NCI-H1417 treated with DMSO at 0.1 percent for 48 hours (cell line): ENCODE data around the gene SLC29A3.

Experiments used
- DNase-seq: peaks from one replicate; lab custom pipeline; 2025; lab: John Stamatoyannopoulos, UW

SLC29A3 gene

DNA sequence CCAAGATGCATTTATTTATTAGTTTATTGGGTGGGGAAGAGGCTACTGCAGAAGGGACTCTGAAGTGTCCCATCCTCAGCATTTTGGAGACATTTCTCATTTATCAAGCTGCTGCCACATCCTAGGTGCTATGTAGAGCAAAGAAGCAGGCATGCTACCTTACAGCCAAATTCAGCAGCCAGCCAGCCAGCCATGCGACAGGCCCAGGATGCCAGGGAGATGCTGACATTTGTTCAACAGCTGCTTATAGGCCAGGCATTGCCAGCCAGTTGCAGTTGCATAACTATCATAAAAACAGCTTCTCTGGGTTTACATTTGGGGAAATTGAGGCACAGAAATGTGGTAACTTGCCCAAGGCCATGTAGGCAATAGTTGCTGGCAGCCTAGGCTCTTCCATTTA lies 2.3 kb downstream of the SLC29A3 start:
- no peak for DNase-seq

DNA sequence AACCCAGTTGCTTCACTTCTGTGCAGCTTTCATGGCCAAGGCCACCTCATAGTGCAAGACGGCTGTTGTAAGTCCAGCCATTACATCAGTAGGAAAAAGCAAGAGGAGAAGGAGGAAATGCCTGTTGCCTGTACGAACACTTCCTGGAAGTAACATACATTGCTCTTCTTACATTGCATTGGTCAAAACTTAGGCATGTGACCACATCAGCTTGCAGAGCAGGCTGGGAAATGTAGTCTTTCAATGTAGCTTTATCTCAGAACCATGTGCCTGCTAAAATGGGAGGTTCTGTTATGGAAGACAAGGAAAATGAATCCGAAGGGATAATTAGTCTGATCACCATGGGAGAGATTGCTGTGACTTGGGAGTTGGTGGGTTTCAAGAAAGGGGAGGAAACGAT lies 4.3 kb downstream of the SLC29A3 start:
- DNase-seq = no peak

DNA sequence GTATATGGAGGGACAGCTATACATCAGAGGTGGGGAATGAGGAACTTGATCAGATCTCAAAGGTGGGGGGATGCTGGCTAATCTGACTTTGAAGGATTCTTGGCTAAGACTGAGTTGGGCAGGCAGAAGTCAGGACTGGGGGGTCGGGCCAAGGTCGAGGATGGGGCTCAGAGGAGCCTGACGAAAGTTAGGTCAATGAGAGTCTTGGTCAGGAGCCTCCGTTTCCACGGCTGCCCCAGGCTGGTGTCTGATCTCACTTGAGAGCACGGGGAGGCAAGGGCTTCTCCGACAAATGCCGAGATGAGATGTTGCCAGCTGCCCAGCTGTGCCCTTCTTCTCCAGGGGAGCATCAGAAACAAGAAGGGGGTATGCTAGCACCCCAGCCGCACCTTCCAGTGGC lies 5.7 kb downstream of the SLC29A3 start:
- DNase-seq = no peak

DNA sequence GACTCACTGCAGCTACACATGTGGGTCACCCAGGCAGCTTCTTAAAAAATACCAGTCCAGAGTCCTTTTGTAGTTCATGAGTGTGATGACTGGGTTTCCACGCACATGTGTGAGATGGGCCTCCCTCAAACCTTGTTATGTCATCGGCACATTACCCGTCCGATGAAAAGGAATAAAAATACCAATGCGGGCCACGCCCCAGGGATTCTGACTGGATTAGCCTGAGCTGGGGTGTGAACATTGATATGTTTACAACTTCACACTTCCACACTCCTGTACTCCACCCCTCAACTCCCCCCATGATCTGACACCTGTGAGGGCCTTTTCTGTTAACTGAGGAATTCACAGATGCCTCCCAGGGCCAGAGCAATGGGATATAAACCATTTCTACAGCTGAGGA lies 6.2 kb downstream of the SLC29A3 start:
- no peak for DNase-seq

DNA sequence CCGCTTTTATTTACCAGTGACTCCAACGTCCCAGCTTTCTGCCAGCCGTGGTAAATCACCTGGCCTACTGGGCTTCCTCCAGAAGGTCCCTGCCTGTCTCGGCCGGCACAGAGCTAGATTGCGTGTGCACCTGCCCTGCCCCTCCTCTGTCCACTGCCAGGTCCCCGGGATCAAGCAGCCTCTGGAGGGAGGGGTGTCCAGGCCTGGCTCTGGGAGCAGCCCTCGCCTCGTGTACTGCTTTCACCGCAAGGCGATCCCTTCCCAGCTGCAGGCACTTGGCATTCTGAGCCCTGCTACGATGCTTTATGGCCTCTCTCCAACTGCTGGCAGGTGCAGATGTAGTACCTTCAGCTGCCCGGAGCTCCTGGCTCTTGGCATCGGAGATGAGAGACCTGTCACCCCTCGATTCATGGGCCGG lies 7.4 kb downstream of the SLC29A3 start:
- DNase-seq = peak; percentile 26

DNA sequence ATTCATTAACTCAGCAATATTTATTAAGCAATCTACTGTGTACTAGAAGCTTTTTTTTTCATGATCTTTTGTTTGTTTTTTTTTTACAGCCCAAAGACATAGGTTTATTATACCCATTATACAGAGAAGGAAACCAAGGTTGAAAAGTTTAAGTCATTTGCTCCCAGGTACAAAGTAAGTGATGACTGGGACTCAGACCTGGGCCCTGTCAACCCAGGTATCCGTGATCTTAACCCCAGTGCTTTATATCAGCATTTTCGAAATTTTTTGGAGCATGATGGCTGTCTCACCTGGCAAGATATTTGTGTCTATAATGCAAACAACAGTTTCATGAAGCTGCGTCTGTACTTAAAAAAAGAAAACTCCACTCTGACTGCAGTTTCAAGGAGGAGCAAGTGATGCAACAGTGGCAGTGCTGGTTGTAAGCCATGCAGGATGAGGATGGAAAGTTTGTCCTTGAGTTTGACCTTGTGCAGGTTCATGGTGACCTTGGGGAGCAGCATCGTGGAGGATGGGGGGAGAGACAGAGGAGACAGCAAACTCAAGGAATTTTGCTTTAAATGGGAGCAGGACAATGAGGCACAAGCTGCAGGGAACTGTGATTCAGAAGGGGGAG lies 11.8 kb downstream of the SLC29A3 start:
- no peak for DNase-seq

DNA sequence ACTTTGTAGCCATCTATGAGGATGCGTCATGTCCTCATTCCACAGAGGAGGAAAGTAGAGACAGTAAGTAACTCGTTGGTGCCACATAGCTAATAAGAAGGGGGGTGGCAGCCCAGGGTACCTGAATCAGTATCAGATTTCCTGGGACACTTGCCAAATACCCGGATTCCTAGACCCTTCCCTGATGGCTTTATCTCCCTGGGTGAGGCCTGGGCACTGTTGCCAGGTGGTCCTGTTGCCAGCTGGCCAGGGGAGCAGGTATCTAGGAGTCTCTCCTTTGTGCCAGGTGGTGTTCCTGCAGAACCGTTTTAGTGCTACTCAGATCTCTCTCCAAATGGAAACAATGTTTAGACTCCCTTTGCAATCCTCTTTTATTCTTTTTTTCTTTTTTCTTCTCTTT lies 12.7 kb downstream of the SLC29A3 start:
- no peak for DNase-seq

DNA sequence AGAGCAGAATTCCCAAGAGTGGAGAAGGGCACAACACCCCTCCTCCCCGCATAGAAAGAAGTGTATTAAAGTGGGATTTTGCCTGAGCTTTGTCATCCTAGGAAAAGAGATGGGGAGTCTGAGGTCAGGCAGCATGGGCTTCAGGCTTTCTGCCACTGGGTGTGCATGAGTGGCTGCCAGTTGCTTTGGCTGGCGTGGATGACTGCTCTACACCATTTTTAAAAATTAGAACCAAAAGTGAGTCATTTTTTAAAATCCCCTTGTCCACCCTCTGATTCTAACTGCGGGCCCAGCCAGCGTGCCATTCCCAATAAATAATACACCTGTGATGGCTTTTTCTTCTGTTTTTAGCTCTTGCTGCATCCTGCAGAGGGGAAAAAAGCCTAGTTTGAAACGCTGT lies 13.4 kb downstream of the SLC29A3 start:
- DNase-seq = no peak

DNA sequence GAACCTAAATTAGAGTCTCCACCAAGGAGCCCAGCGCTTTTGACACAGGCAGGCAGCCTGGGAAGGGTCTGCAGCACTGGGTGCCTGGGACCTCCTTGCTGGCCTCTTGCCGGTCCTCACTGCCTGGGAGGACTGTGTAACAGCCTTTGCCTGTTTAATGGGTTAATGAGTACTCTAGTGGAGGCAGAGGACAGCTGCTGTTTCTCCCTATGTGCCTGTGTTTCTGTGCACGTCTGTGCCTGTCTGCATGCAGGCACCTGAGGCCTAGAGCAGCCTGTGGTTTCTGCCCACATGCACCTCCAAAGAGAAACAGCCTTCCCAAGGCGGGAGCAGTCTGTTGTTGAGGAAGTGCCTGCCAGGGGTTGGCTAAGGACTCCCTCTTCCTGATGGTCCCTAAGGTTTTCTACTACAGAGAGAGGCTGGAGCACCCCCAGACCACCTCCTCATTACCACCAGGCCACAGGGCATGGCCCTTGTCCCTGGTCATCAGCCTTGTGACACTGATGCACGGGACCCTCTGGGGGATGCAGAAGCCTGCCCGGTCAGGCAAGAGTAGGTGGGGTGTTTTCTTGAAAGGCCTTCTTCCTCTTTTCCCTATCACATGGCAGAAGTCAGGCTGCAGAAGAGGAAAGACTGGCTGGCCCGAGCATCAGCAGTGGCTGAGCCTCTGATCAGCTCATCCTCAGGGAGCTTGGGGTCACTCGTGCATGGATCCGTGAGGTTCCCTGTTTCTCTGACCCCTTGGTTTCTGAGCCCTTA lies 14.2 kb downstream of the SLC29A3 start:
- no peak for DNase-seq

DNA sequence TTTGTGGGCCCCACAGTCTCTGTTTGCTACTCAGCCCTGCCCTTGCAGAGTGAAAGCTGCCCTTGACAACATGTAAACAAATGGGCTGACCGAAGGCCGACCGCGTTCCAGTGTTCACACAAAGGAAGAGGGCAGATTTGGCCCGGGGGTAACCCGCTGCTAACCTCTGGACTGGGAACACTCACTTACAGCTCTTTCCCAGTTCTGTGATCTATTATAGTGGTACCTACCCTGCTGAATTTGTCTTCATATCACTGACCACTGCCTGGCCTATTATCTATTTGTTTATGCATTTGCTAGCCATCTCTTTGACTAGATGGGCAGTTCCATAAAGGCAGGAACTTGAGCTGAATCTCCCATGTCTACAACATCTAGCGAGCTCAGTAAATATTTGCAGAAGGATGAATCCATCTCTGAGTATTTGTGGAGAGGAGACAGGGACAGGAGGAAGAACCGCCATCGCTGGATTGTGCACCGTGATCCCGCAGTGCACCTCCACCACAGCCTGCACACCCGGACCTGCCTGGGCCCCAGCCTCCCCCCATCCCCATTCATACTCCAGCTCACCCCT lies 15.2 kb downstream of the SLC29A3 start:
- no peak for DNase-seq

DNA sequence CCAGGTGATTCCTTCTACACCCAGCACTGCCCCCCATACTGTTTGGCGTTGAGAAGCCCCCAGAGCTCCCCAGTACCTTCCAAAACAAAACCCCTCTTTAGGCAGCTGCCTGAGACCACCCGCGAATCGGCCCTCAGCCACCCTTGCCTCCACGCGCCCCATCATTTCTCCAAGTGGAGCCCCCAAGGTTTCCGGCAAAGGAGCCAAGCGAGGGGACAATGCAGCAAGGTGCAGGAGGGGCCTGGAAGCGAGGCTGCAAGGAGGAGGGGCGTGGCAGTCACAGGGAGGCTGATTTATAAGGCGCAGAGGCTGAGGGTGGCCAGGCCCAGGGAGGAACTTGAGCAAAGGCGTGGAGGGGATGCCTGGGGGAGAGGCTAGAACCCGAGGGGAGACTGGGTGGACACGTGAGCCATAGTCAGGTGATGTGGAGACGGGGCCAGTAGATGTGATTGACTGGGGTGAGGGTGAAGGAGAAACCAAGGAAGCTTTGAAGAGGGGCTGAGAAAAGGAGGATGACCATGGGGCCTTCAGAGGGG lies 16.2 kb downstream of the SLC29A3 start:
- no peak for DNase-seq

DNA sequence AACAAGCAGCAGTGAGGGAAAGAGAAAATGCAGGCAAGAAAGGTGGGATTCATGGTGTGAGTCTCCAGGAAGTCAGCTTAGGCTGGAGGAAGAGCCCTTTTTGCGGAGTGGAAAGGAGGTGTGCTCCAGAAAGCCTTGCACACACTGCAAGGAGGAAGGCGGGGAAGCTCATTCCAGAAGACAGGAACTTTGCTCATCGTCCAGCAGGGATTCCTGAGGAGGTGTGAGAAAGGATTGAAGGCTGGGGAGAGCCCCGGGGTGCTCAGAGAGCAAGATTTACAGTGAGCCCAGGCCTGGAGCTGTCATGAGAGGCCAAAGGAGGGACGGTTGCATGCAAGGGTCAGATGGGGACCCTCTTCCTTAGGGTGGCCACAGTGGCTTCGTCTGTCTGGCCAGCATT lies 17.6 kb downstream of the SLC29A3 start:
- DNase-seq = no peak

DNA sequence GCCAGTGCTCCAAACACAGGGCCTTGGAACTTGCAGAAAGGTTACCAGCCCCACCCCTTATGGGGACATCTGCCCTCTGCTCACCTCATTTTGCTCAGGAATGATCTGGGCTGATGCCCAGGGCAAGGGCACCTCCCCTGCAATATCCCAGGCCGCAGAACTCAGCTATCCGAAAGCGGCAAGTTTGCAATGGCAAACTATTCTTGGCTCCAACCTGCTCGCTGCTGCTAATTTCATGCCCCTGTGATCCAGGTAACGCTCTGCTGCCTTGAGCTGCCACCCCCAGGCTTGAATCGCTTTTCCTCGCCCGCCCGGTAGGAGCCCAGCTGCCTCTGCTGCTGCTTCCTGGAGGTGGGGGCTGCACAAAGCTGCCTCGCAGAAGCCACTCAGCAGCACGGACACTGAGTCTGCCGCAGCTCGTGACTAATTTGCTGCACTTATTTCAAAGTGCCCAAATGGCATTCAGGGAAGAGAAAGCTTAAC lies 18.2 kb downstream of the SLC29A3 start:
- no peak for DNase-seq

DNA sequence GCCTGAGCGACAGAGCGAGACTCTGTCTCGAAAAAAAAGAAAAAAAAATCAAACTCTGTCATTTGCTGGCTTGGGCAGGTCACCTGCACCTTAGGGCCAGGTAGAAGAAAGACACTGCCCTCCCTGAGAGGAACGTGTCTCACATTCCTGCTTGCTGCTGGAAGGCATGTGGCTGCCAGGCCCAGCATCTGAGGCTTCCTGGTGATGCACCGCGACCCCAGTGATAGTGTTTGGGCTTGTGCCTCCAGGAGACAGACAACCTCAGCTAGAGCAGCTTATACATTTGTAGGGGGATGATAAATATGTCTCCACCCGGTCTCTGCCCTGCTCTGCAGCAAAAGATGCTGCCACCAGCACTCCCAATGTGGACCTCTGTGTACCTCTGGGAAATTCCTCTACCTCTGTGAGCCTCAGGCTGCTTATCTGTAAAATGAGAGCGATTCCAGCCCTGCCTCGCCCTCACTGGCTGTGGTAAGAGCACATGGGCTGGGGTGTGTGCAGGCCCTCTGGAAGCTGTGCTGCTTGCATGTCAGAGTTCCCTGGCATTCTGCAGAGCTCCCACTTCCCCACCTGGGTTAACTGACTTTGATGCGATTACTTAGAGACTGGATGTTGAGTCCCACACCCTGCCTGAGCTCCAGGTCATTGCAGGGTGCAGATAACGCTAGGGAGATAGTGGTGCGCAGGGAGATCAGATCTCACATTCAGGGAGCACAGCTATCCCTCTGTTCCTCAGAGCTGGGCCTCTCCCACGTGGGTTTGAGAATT lies 19.9 kb downstream of the SLC29A3 start:
- no peak for DNase-seq

DNA sequence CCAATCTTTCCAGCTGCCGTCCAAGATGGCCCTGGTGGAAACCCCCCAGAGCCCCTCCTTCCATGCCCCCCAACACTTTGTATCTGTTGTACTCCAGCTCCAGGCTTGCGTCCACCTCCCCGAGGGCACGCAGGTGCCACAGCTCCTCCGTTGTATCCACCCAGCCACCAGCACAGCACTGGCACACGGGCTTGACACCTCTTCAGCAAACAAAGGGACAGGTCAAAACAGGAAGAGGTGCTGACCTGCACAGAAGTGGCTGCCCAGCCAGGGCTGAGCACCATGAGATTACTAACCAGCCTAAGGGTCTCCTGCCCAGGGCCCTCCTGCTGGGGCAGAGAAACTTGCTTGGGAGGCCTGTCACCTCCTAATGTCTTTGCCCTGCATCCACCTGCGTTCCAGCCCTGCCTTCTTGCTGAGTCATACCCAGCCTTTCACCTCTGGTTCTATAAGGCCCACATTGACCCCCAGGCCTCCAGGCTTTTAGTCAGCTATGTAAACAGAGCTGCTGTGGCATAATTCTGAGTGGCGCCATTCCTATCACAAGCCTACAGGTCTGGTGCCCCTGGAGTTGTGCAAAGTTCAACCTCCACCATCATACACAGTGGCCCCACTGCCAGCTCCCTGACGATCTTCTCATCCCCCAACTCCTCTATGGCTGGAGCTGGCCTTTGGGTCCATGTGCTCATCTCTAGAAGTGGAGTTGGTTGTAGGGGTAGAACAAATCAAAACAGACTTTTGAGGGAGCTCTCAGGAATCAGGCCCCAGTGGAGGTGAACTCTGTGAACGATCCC lies 20.9 kb downstream of the SLC29A3 start:
- DNase-seq = no peak

DNA sequence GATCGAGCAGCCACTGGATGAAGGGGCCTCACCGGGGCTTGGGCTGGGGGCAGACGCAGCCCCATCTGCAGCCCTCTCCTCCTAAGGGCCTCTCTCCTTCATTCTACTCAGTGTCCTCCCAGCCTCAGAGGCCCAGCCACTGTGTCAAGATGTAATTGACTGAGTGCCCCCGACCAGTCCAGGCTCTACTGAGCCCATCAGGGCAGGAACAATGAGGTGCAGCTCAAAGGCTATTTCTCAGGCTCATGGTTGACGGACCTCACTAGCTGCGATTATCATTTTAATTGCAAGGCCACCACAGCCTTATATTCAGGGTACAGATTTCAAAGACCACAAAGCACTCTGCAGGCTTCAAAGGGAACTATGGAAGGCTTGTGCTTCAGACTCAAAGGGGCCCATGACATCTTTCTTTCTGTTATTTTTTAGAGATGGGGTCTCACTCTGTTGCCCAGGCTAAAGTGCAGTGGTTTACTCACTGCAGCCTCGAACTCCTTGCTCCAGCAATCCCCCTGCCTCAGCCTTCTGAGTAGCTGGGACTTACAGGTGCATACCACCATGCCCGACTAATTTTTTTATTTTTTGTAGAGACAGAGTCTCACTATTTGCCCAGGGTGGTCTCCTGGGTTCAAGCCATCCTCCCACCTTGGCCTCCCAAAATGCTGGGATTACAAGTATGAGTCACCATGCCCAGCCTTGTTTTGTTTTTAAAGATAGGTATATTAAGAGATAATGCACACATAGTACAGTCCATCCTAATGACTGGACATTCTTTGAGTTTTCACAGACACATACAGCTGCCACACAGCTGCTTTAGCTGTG lies 23.7 kb downstream of the SLC29A3 start:
- DNase-seq = no peak

DNA sequence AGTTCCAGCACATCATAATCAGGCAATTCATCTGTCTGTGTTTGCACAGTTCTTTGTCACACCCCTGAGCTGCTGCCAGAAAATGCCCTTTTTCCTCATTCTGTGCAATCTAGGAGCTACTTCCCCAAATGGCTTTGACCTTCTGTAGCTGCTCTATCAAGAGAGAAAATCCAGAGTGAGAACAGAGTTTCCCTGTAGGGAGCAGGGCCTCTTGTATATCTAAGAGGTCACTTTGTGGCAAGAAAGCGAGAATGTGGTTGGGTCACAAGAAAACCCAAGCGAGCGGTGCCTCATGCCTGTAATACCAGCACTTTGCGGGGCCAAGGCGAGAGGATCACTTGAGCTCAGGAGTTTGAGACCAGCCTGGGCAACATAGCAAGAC lies 24.3 kb downstream of the SLC29A3 start:
- no peak for DNase-seq

DNA sequence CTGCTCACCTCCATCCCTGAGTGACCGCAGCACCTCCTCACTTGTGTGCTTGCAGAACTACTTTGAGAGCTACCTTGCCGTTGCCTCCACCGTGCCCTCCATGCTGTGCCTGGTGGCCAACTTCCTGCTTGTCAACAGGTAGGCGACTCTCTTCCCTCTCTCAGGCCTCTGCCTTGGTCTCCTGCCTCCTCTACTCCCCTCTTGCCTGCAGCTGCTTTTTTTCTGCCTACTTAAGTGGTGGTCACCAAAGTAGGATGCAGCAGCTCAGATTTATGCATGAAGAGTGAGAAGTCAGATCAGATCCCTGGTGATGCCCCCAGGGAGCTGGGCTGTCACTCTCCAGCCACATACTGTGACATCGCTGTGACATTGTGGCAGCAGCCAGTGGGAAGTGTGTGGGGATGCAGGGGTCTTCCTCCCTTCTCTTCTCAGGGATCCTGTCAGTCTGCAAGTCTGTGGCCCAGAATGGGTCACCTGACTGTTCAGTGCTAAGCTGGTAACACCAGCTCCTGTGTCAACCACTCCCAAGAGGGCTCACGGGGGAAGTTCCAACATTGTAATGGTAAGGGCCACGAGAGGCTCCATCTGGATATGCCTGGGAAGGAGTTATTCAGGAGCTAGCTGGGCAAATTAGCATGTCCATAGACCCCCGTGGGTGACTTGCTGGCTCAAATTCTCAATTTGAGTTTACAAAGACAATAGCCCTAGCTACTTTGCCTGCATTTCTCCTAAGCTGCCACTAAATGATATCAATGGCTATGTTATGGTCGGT lies 25.3 kb downstream of the SLC29A3 start:
- DNase-seq = no peak

DNA sequence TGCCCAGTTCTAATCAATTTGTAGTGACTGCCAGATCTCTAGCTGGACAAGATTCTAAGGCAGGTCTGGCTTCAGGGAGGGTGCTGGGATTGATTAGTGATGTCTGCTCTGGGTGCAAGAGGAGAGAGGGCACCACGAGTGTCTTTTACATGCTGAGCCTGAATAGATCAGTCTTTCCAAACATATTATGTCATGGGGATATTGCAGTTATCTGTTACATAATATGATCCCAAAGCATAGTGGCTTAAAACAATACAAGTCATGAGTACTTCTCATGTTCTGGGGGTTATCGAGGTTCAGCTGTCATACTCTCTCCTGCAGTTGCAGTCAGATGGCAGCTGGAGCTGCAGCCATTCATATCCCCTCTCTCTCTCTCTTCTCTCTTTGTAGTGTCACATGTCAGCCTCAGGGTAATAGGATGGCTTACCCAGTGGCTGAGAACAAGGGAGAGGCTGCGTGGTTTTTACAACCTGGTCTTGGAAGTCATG lies 26.0 kb downstream of the SLC29A3 start:
- no peak for DNase-seq

DNA sequence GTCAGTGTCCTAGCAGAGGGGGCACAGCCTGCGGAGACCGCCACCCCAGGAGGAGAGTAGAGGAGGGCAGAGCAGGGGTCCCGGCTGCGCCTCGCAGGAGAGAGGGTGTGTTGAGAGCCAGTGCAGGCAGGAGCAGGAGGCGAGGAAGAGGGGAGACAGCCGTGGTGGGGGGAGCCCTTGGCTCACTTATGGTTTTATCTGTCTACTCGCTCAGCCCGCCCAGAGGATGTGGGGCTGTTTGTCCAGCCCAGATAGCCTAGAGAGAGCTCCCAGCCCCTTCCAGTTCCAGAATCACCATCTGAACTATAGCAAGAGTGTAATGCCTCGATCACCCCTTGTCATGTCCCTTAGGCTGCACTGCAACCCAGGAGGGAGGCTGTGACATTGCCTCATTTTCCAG lies 26.6 kb downstream of the SLC29A3 start:
- DNase-seq = no peak
